HEK293T (cell line): ENCODE results near the gene SNCAIP.

Experiments
- BHLHE40 ChIP-seq: fragments of 450-650 bp; IDR thresholded peaks from 2 replicates; pipeline ENCODE4 v1.6.1; 2016; ENCODE audit warnings: mild to moderate bottlenecking, moderate library complexity, borderline replicate concordance
- ELF4 ChIP-seq: fragments of 450-650 bp; IDR thresholded peaks from 2 replicates; pipeline ENCODE4 v1.6.1; 2017; ENCODE audit warnings: antibody characterized with exemption
- FOXM1 ChIP-seq: fragments of 450-650 bp; IDR thresholded peaks from 2 replicates; pipeline ENCODE4 v1.6.1; 2017; ENCODE audit warnings: mild to moderate bottlenecking, borderline replicate concordance
- HDGF ChIP-seq: fragments of 450-650 bp; IDR thresholded peaks from 2 replicates; pipeline ENCODE4 v1.6.1; 2017; ENCODE audit warnings: antibody characterized with exemption, borderline replicate concordance
- PKNOX1 ChIP-seq: fragments of 450-650 bp; IDR thresholded peaks from 2 replicates; pipeline ENCODE4 v1.6.1; 2016
- SP1 ChIP-seq: fragments of 450-650 bp; IDR thresholded peaks from 2 replicates; pipeline ENCODE4 v1.6.1; 2017
- SUZ12 ChIP-seq: fragments of 450-650 bp; IDR thresholded peaks from 2 replicates; pipeline ENCODE4 v1.6.1; 2016; ENCODE audit warnings: mild to moderate bottlenecking
- TARDBP ChIP-seq: fragments of 450-650 bp; IDR thresholded peaks from 2 replicates; pipeline ENCODE4 v1.6.1; 2016

DNA sequence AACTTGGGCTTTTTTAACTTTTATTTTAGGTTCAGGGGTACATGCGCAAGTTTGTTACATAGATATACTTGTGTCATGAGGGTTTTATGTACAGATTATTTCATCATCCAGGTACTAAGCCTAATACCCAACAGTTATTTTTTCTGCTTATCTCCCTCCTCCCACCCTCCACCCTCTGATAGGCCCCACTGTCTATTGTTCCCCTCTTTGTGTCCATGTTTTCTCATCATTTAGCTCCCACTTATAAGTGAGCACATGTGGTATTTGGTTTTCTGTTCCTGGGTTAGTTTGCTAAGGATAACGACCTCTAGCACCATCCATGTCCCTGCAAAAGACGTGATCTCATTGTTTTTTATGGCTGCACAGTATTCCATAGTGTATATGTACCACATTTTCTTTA lies 172.1 kb downstream of the SNCAIP start:
- TF ChIP-seq FOXM1 (no peak), SP1 (no peak), SUZ12 (no peak), HDGF (no peak), TARDBP (no peak), BHLHE40 (no peak), PKNOX1 (no peak), ELF4 (no peak)
